Left lung (tissue), 10 donors: ENCODE results near the gene MUC20. TPM values are rescaled to one million over a fixed set of nuclear protein-coding genes. Genes with fewer than 3 reads are reported as not detected.
"Not testable (repeated sequence)": the region's sequence is repeated elsewhere in the genome, so short reads cannot be mapped to it uniquely, and the experiment has no call there.

Experiments used
- ATAC-seq: fragments of 200-7000 bp; cut with Tn5 transposase; one replicate; pipeline ENCODE4 v1.9.1; 2020; ENCODE audit warnings: moderate library complexity
- DNase-seq, 4 donors: peaks; one replicate each; pipeline ENCODE4 v3.0.0-alpha.2; 2013 to 2020
- H3K27ac ChIP-seq, 2 donors: fragments of 200-600 bp; sonication (generic) in 1 of 2; one replicate each; pipeline versions ENCODE4 v1.5.0 to v1.8.0; 2020 to 2021
- H3K27me3 ChIP-seq, 2 donors: fragments of 200-600 bp; sonication (generic) in 1 of 2; one replicate each; pipeline versions ENCODE4 v1.5.0 to v1.8.0; 2020 to 2021
- H3K36me3 ChIP-seq, 2 donors: fragments of 200-600 bp; sonication (generic) in 1 of 2; one replicate each; pipeline versions ENCODE4 v1.5.0 to v1.8.0; 2020 to 2021
- H3K4me1 ChIP-seq, 2 donors: fragments of 200-600 bp; one replicate each; pipeline ENCODE4 v1.8.0; 2021
- H3K4me3 ChIP-seq, 2 donors: fragments of 200-600 bp; sonication (generic) in 1 of 2; one replicate each; pipeline versions ENCODE4 v1.5.0 to v1.8.0; 2020 to 2021; ENCODE audit warnings: mild to moderate bottlenecking in 1 of 2
- H3K9me3 ChIP-seq, 2 donors: fragments of 200-600 bp; sonication (generic) in 1 of 2; one replicate each; pipeline versions ENCODE4 v1.5.0 to v1.8.0; 2020 to 2021
- CTCF ChIP-seq, 2 donors: fragments of 200-600 bp; sonication (generic) in 1 of 2; IDR thresholded peaks; one replicate each; pipeline versions ENCODE4 v1.5.0 to v1.8.0; 2021; ENCODE audit warnings: antibody characterized with exemption in 2 of 2
- intact Hi-C, 2 donors: fragments of 100-400 bp; cut with DNase I; formaldehyde crosslinking; loops; one replicate each; pipeline versions ENCODE4 v1.11.2 to v1.14.2; 2022
- polyA plus RNA-seq, 6 donors: library from polyadenylated mRNA; unstranded; fragments of 120-200 nt; gene quantifications; one replicate each; pipeline ENCODE4 v1.2.1, GENCODE V29; 2013; ENCODE audit not compliant: insufficient read length in 6 of 6
- total RNA-seq, 2 donors: library from RNA; stranded (reverse); fragmentation: NEBNext Ultra II Directional; extraction: Animal tissue kit (Norgen Biotek cat#: 25700); gene quantifications; one replicate each; pipeline ENCODE4 v1.2.1, GENCODE V29; 2021
- donor health status: DM: no; HTN: yes; CAD: no.
- donor health status: DM: no; HTN: no; CAD: no.

MUC20 gene
- total and polyA plus RNA-seq, 8 donors = 7.7 to 22.2 (median 14.0) TPM

GRCh38 chr3:195725916-195726740 is 5.3 kb downstream of the MUC20 start:
- H3K27me3 ChIP-seq, H3K4me1 ChIP-seq, H3K4me3 ChIP-seq, intact Hi-C loops, H3K9me3 ChIP-seq, H3K36me3 ChIP-seq, ATAC-seq, H3K27ac ChIP-seq, DNase-seq: not testable (repeated sequence)

GRCh38 chr3:195727606-195728195 is 6.9 kb downstream of the MUC20 start:
- DNase-seq = no peak
- no peak overlapping the region for H3K27ac ChIP-seq
- no peaks in the 10 kb centered on the region for H3K4me1 ChIP-seq
- no peaks in the 10 kb centered on the region for H3K36me3 ChIP-seq
- H3K4me3 ChIP-seq = no peak overlapping the region
- no peak for ATAC-seq
- intact Hi-C loops = no loop called here
- TF ChIP-seq CTCF (IDR thresholded peaks at IDR 0.05) = no peak
- no peaks in the 10 kb centered on the region for H3K27me3 ChIP-seq
- H3K9me3 ChIP-seq = no peaks in the 10 kb centered on the region

GRCh38 chr3:195728789-195729188 is 8.0 kb downstream of the MUC20 start:
- intact Hi-C loops, H3K4me1 ChIP-seq, ATAC-seq, H3K36me3 ChIP-seq, H3K27me3 ChIP-seq, H3K9me3 ChIP-seq, H3K27ac ChIP-seq, H3K4me3 ChIP-seq, DNase-seq: not testable (repeated sequence)

GRCh38 chr3:195729476-195730251 is 8.9 kb downstream of the MUC20 start:
- Histone ChIP-seq H3K27me3 (no peaks in the 10 kb centered on the region), H3K4me1 (no peaks in the 10 kb centered on the region), H3K36me3 (peaks cover 0 to 7% of the 10 kb centered on the region in 2 donors), H3K27ac (no peak overlapping the region), H3K4me3 (no peak overlapping the region), H3K9me3 (no peaks in the 10 kb centered on the region)
- ATAC-seq (no peak), DNase-seq (no peak)
- no peak for TF ChIP-seq CTCF (IDR thresholded peaks at IDR 0.05)
- intact Hi-C loops = no loop called here

GRCh38 chr3:195731356-195731905 is 10.7 kb downstream of the MUC20 start:
- ATAC-seq (no peak), DNase-seq (no peak)
- no peak overlapping the region for H3K27ac ChIP-seq
- TF ChIP-seq CTCF (IDR thresholded peaks at IDR 0.05) = no peak
- H3K27me3 ChIP-seq = no peaks in the 10 kb centered on the region
- H3K4me1 ChIP-seq = no peaks in the 10 kb centered on the region
- H3K9me3 ChIP-seq = no peaks in the 10 kb centered on the region
- intact Hi-C loops = no loop called here
- no peak overlapping the region for H3K4me3 ChIP-seq
- peaks cover 0 to 7% of the 10 kb centered on the region in 2 donors for H3K36me3 ChIP-seq

- Histone ChIP-seq H3K36me3 (peaks cover 0 to 7% of the 10 kb centered on the region in 2 donors), H3K4me3 (no peak overlapping the region), H3K27ac (no peak overlapping the region), H3K27me3 (no peaks in the 10 kb centered on the region), H3K4me1 (no peaks in the 10 kb centered on the region), H3K9me3 (no peaks in the 10 kb centered on the region)
- no peak for ATAC-seq
- TF ChIP-seq CTCF (IDR thresholded peaks at IDR 0.05) = no peak
- intact Hi-C loops = no loop called here
- no peak for DNase-seq
Measured at GRCh38 chr3:195732940-195733339, 12.2 kb downstream of the MUC20 start.
